ENCODE measurements around the gene CTDSP2. TPM values are rescaled to one million over a fixed set of nuclear protein-coding genes. Genes with fewer than 3 reads are reported as not detected.

CTDSP2 gene
- polyA plus RNA-seq, 1 of the 3 experiments (the other 2 are of a cell fraction) = 119 TPM

GRCh38 chr12:57864442-57865083 is 18.0 kb upstream of the CTDSP2 start:
- WGBS (ENCODE audit: low lambda C conversion rate) = 69% methylated on average over 8 of the region's 8 CpGs
- no peak overlapping the region for H3K9ac ChIP-seq
- no peaks in the 10 kb centered on the region for H3K36me3 ChIP-seq (replicated peaks in 1 of 2; ENCODE audit: control insufficient read depth in 1 of 2, insufficient read depth in 2 of 2, low read length in 1 of 2)
- H4K20me1 ChIP-seq (ENCODE audit: insufficient read depth) = no peaks in the 10 kb centered on the region
- DNase-seq = peak; percentile 69
- ChIA-PET POLR2A (interaction anchor here (1.4 kb wide), 1 partner anchor 10 kb away, joined by 4 read pairs; no protein-coding TSS in a partner anchor), CTCF (interaction anchor here (1.1 to 1.6 kb wide), 3 partner anchors 13 to 35 kb away, joined by 3 to 5 read pairs (median 3); no protein-coding TSS in a partner anchor)
- peak overlapping the region; percentile 22; the same call in 1 of the 2 replicates for H2AFZ ChIP-seq (ENCODE audit: low read depth)
- H3K9me3 ChIP-seq = no peaks in the 10 kb centered on the region
- no peaks in the 10 kb centered on the region for H3K79me2 ChIP-seq (ENCODE audit: insufficient read depth)
- H3K4me1 ChIP-seq (ENCODE audit: control insufficient read depth in 1 of 2, insufficient read depth in 2 of 2, low read depth in 1 of 2, low read length in 1 of 2) = peaks cover 0 to 19% of the 10 kb centered on the region in 2 experiments; a peak in 1 of 4 replicates
- no peak overlapping the region for H3K4me3 ChIP-seq (ENCODE audit: low read depth in 2 of 2, low read length in 1 of 2)
- no peaks in the 10 kb centered on the region for H3F3A ChIP-seq (replicated peaks; ENCODE audit: insufficient read depth)
- H3K27me3 ChIP-seq (ENCODE audit: insufficient read depth) = no peaks in the 10 kb centered on the region
- H3K9me2 ChIP-seq = no peaks in the 10 kb centered on the region
- no peak overlapping the region for H3K4me2 ChIP-seq
- H3K27ac ChIP-seq (ENCODE audit: low read depth in 2 of 2, low read length in 1 of 2) = peak overlapping the region in 1 of 2 experiments; percentile 62; a peak in 2 of 4 replicates
- TF ChIP-seq REST (IDR thresholded peaks at IDR 0.05; ENCODE audit: low read depth, low read length) = no peak
- TF ChIP-seq USF1 (IDR thresholded peaks at IDR 0.05; ENCODE audit: borderline replicate concordance, low read depth) = no peak
- TF ChIP-seq MEF2A (IDR thresholded peaks at IDR 0.05; ENCODE audit: borderline replicate concordance, low read depth) = no peak
- no peak; the same call in 1 of the 2 replicates for TF ChIP-seq MXI1 (IDR thresholded peaks at IDR 0.05; ENCODE audit: low read depth, low read length)
- TF ChIP-seq RCOR1 (IDR thresholded peaks at IDR 0.05; ENCODE audit: low read length) = 0 out of 2 replicates have a peak, but pooled peaks have one; percentile 63
- no peak for TF ChIP-seq TAF1 (IDR thresholded peaks at IDR 0.05; ENCODE audit: borderline replicate concordance, low read depth, low read length)
- TF ChIP-seq TCF12 (IDR thresholded peaks at IDR 0.05) = 0 out of 2 replicates have a peak, but pooled peaks have one; percentile 19
- TF ChIP-seq EP300 (IDR thresholded peaks at IDR 0.05; ENCODE audit: borderline replicate concordance in 1 of 2, low read depth in 1 of 2, low read length in 1 of 2) = no peak

- Histone ChIP-seq H3K4me3 (ENCODE audit: low read depth in 2 of 2, low read length in 1 of 2) (no peak overlapping the region), H3K36me3 (replicated peaks in 1 of 2; ENCODE audit: control insufficient read depth in 1 of 2, insufficient read depth in 2 of 2, low read length in 1 of 2) (no peaks in the 10 kb centered on the region), H3K9me3 (no peaks in the 10 kb centered on the region), H3K79me2 (ENCODE audit: insufficient read depth) (no peaks in the 10 kb centered on the region), H3K27ac (ENCODE audit: low read depth in 2 of 2, low read length in 1 of 2) (no peak overlapping the region; a peak in 1 of 4 replicates), H3K9ac (no peak overlapping the region), H3K4me1 (ENCODE audit: control insufficient read depth in 1 of 2, insufficient read depth in 2 of 2, low read depth in 1 of 2, low read length in 1 of 2) (peaks cover 0 to 12% of the 10 kb centered on the region in 2 experiments; a peak in 1 of 4 replicates), H3K27me3 (ENCODE audit: insufficient read depth) (no peaks in the 10 kb centered on the region), H3F3A (replicated peaks; ENCODE audit: insufficient read depth) (no peaks in the 10 kb centered on the region), H3K9me2 (no peaks in the 10 kb centered on the region), H3K4me2 (no peak overlapping the region), H2AFZ (ENCODE audit: low read depth) (no peak overlapping the region), H4K20me1 (ENCODE audit: insufficient read depth) (no peaks in the 10 kb centered on the region)
- POLR2A ChIA-PET = no interaction called here
- DNase-seq = no peak
- TF ChIP-seq RXRA (IDR thresholded peaks at IDR 0.05; ENCODE audit: borderline replicate concordance, low read depth) = no peak
- TF ChIP-seq PBX3 (IDR thresholded peaks at IDR 0.05) = no peak
- TF ChIP-seq ELF1 (IDR thresholded peaks at IDR 0.05) = no peak
- TF ChIP-seq FOXM1 (IDR thresholded peaks at IDR 0.05; ENCODE audit: low read depth) = no peak
- no peak for TF ChIP-seq EP300 (IDR thresholded peaks at IDR 0.05; ENCODE audit: borderline replicate concordance in 1 of 2, low read depth in 1 of 2, low read length in 1 of 2)
- TF ChIP-seq RCOR1 (IDR thresholded peaks at IDR 0.05; ENCODE audit: low read length) = no peak
- no peak for TF ChIP-seq GATA2 (CRISPR knock-in tag; IDR thresholded peaks at IDR 0.05)
- TF ChIP-seq RAD21 (IDR thresholded peaks at IDR 0.05; ENCODE audit: low read length) = no peak
- no peak for TF ChIP-seq MXI1 (IDR thresholded peaks at IDR 0.05; ENCODE audit: low read depth, low read length)
- TF ChIP-seq NRF1 (IDR thresholded peaks at IDR 0.05; ENCODE audit: low read depth, low read length) = no peak
- TF ChIP-seq TCF12 (IDR thresholded peaks at IDR 0.05) = no peak
- WGBS (ENCODE audit: low lambda C conversion rate) = 64% methylated on average over 1 of the region's 1 CpG
- CTCF ChIA-PET = interaction anchor here (1.1 kb wide), 1 partner anchor 32 kb away, joined by 3 read pairs; no protein-coding TSS in a partner anchor
Measured at GRCh38 chr12:57863676-57864075, 17.1 kb upstream of the CTDSP2 start.
